WTC11 (cell line): ENCODE measurements around the gene RBM47. TPM values are rescaled to one million over a fixed set of nuclear protein-coding genes. Genes with fewer than 3 reads are reported as not detected.

Source experiments
- ATAC-seq: fragments of 200-7000 bp; cut with Tn5 transposase; 2 replicates; pipeline ENCODE4 v1.10.0; 2021; ENCODE audit warnings: mild to moderate bottlenecking, moderate library complexity
- CTCF ChIA-PET: fragments of 300-600 bp; sonication (Branson Sonifier 250); formaldehyde crosslinking; loops from one replicate; lab custom pipeline; 2021; ENCODE audit warnings: antibody characterized with exemption; lab: Charles Lee
- POLR2A ChIA-PET: fragments of 350-600 bp; sonication (Branson Sonifier 250); formaldehyde crosslinking; loops from one replicate; lab custom pipeline; 2021; ENCODE audit warnings: antibody characterized with exemption; lab: Charles Lee
- DNase-seq: peaks from one replicate; pipeline ENCODE4 v3.0.0; 2021; ENCODE audit warnings: low spot score
- H3K27ac Mint-ChIP-seq: 2 replicates; pipeline ENCODE4 v1.8.0; 2021; ENCODE audit warnings: mixed read lengths
- H3K27me3 Mint-ChIP-seq: 2 replicates; pipeline ENCODE4 v1.8.0; 2021; ENCODE audit warnings: low read depth, mild to moderate bottlenecking, moderate library complexity, mixed read lengths
- H3K36me3 Mint-ChIP-seq: 2 replicates; pipeline ENCODE4 v1.8.0; 2021; ENCODE audit warnings: mixed read lengths
- H3K4me1 Mint-ChIP-seq: 2 replicates; pipeline ENCODE4 v1.8.0; 2022; ENCODE audit warnings: mixed read lengths
- H3K4me3 Mint-ChIP-seq: 2 replicates; pipeline ENCODE4 v1.8.0; 2021; ENCODE audit warnings: mild to moderate bottlenecking, moderate library complexity, mixed read lengths
- H3K9me3 Mint-ChIP-seq: 2 replicates; pipeline ENCODE4 v1.8.0; 2021; ENCODE audit warnings: mixed read lengths
- E2F4 ChIP-seq: sonication (generic); formaldehyde crosslinking; IDR thresholded peaks from 2 replicates; pipeline ENCODE4 v1.8.1; 2022; ENCODE audit warnings: low read depth, mild to moderate bottlenecking, moderate library complexity, missing genetic modification reagents, borderline replicate concordance
- MYBL2 ChIP-seq: sonication (generic); formaldehyde crosslinking; IDR thresholded peaks from 2 replicates; pipeline ENCODE4 v1.8.1; 2023; ENCODE audit warnings: mild to moderate bottlenecking, moderate library complexity, missing genetic modification reagents
- OVOL2 ChIP-seq: fragments of 250-450 bp; sonication (Bioruptor Pico); IDR thresholded peaks from 2 replicates; pipeline ENCODE4 v1.9.0; 2021; ENCODE audit warnings: mild to moderate bottlenecking, borderline replicate concordance
- PREB ChIP-seq: sonication (generic); formaldehyde crosslinking; IDR thresholded peaks from 2 replicates; pipeline ENCODE4 v1.8.1; 2022; ENCODE audit warnings: mild to moderate bottlenecking, missing genetic modification reagents, moderate library complexity, borderline replicate concordance
- SMAD3 ChIP-seq: sonication (generic); formaldehyde crosslinking; IDR thresholded peaks from 2 replicates; pipeline ENCODE4 v1.8.0; 2022; ENCODE audit warnings: missing genetic modification reagents, mild to moderate bottlenecking, borderline replicate concordance
- SMAD4 ChIP-seq: sonication (generic); formaldehyde crosslinking; IDR thresholded peaks from 2 replicates; pipeline ENCODE4 v1.8.0; 2022; ENCODE audit warnings: mild to moderate bottlenecking, missing genetic modification reagents
- SP1 ChIP-seq: sonication (generic); formaldehyde crosslinking; conservative IDR thresholded peaks from 2 replicates; pipeline ENCODE4 v1.8.1; 2022; ENCODE audit warnings: missing genetic modification reagents
- TCF7 ChIP-seq: sonication (generic); formaldehyde crosslinking; IDR thresholded peaks from 2 replicates; pipeline ENCODE4 v1.8.0; 2022; ENCODE audit warnings: mild to moderate bottlenecking, low read depth, missing genetic modification reagents, moderate library complexity
- TP53 ChIP-seq: sonication (generic); formaldehyde crosslinking; IDR thresholded peaks from 2 replicates; pipeline ENCODE4 v1.8.1; 2023; ENCODE audit warnings: mild to moderate bottlenecking, missing genetic modification reagents
- ZNF138 ChIP-seq: sonication (generic); formaldehyde crosslinking; conservative IDR thresholded peaks from 2 replicates; pipeline ENCODE4 v1.8.1; 2022; ENCODE audit warnings: mild to moderate bottlenecking, moderate library complexity, missing genetic modification reagents
- ZNF219 ChIP-seq: sonication (generic); formaldehyde crosslinking; IDR thresholded peaks from 2 replicates; pipeline ENCODE4 v1.8.0; 2023; ENCODE audit warnings: missing genetic modification reagents, mild to moderate bottlenecking, borderline replicate concordance
- ZNF281 ChIP-seq: sonication (generic); formaldehyde crosslinking; IDR thresholded peaks from 2 replicates; pipeline ENCODE4 v1.8.0; 2023; ENCODE audit warnings: mild to moderate bottlenecking, missing genetic modification reagents
- ZNF317 ChIP-seq: sonication (generic); formaldehyde crosslinking; IDR thresholded peaks from 2 replicates; pipeline ENCODE4 v1.8.1; 2023; ENCODE audit warnings: low read depth, mild to moderate bottlenecking, moderate library complexity, missing genetic modification reagents, borderline replicate concordance
- ZNF423 ChIP-seq: fragments of 250-450 bp; sonication (Bioruptor Pico); IDR thresholded peaks from 2 replicates; pipeline ENCODE4 v2.1.2; 2022; ENCODE audit warnings: mild to moderate bottlenecking, moderate library complexity
- ZNF671 ChIP-seq: fragments of 250-450 bp; sonication (Bioruptor Pico); IDR thresholded peaks from 2 replicates; pipeline ENCODE4 v1.8.0; 2021; ENCODE audit warnings: mild to moderate bottlenecking
- total RNA-seq: library from RNA; stranded (reverse); gene quantifications from 3 replicates; pipeline ENCODE4 v1.2.3, GENCODE V29; 2021
- TF ChIP-seq, protein P1 (sequence below): fragments of 250-450 bp; sonication (Bioruptor Pico); IDR thresholded peaks from 2 replicates; pipeline ENCODE4 v1.9.0; 2021; ENCODE audit warnings: mild to moderate bottlenecking
- TF ChIP-seq, protein P2 (sequence below): sonication (generic); formaldehyde crosslinking; IDR thresholded peaks from 2 replicates; pipeline ENCODE4 v1.8.0; 2022; ENCODE audit warnings: missing genetic modification reagents

RBM47 gene
- total RNA-seq, 1 experiment from 2014 or later, result 97.9 TPM

- TF ChIP-seq PREB (no peak), E2F4 (CRISPR knock-in tag) (no peak)
- TF ChIP-seq, all 79 proteins: peak for 0
These were observed 215.0 kb downstream of the RBM47 start (continued) for GRCh38 chr4:40414673-40415072.

DNA sequence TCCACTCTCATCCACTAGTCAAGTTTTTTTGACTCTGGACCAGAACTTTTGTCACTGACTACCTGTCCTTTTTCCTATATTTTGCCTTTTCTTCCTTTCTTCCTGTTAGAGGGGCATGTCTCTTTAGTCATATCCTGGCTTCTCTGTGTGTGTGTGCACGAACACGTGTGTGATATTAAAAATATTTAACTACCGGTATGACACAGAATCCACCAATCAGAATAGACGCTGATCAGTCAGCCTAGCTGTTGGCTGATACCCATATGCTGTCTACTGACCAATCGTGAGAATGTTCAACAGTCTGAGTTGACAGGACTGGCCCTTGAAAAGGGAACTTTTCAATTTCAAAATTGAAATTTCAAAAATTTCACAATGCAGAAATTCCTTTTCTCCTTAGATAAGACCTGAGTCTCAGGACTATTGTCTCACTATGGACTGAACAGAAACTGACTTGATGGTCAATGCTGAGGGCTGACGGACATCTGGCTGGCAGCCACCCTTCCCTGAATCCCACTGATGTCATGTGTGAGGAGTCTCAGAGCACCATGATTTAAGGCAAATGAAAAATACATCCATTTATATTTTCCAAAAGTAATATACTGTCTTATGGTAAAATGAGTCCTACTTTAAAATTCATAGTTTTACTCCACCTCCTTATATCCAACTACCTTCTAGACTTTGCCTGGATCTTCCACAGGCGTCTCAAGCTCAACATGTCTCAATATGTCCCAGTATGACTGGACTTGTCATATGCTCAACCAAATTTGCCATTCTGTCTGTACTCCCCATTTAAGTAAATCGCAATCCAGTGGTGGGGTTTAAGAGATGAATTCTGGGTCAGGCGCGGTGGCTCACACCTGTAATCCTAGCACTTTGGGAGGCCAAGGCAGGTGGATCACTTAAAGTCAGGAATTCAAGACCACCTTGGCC lies 216.5 kb downstream of the RBM47 start:
- POLR2A ChIA-PET, result no interaction called here
- Mint-ChIP-seq H3K4me1 (no peaks in the 10 kb centered on the region), H3K4me3 (no peak overlapping the region), H3K9me3 (peaks cover 2% of the 10 kb centered on the region), H3K27ac (no peak overlapping the region), H3K27me3 (no peaks in the 10 kb centered on the region), H3K36me3 (no peaks in the 10 kb centered on the region)
- CTCF ChIA-PET, result interaction anchor here (2.2 kb wide), 1 partner anchor 96 kb away, joined by 6 read pairs; no protein-coding TSS in a partner anchor
- ATAC-seq (no peak), DNase-seq (no peak)
- TF ChIP-seq ZNF671 (CRISPR knock-in tag) (no peak), ZNF281 (CRISPR knock-in tag) (no peak), SMAD3 (CRISPR knock-in tag) (no peak), ZNF317 (CRISPR knock-in tag) (no peak), OVOL2 (CRISPR knock-in tag) (no peak), SP1 (CRISPR knock-in tag) (no peak), ZNF138 (no peak), ZNF219 (CRISPR knock-in tag) (no peak), SMAD4 (no peak), TCF7 (CRISPR knock-in tag) (no peak), ZNF423 (no peak), MYBL2 (no peak), TP53 (CRISPR knock-in tag) (no peak)
- TF ChIP-seq, protein P1, sequence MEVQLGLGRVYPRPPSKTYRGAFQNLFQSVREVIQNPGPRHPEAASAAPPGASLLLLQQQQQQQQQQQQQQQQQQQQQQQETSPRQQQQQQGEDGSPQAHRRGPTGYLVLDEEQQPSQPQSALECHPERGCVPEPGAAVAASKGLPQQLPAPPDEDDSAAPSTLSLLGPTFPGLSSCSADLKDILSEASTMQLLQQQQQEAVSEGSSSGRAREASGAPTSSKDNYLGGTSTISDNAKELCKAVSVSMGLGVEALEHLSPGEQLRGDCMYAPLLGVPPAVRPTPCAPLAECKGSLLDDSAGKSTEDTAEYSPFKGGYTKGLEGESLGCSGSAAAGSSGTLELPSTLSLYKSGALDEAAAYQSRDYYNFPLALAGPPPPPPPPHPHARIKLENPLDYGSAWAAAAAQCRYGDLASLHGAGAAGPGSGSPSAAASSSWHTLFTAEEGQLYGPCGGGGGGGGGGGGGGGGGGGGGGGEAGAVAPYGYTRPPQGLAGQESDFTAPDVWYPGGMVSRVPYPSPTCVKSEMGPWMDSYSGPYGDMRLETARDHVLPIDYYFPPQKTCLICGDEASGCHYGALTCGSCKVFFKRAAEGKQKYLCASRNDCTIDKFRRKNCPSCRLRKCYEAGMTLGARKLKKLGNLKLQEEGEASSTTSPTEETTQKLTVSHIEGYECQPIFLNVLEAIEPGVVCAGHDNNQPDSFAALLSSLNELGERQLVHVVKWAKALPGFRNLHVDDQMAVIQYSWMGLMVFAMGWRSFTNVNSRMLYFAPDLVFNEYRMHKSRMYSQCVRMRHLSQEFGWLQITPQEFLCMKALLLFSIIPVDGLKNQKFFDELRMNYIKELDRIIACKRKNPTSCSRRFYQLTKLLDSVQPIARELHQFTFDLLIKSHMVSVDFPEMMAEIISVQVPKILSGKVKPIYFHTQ (CRISPR knock-in tag), result no peak
- TF ChIP-seq, protein P2, sequence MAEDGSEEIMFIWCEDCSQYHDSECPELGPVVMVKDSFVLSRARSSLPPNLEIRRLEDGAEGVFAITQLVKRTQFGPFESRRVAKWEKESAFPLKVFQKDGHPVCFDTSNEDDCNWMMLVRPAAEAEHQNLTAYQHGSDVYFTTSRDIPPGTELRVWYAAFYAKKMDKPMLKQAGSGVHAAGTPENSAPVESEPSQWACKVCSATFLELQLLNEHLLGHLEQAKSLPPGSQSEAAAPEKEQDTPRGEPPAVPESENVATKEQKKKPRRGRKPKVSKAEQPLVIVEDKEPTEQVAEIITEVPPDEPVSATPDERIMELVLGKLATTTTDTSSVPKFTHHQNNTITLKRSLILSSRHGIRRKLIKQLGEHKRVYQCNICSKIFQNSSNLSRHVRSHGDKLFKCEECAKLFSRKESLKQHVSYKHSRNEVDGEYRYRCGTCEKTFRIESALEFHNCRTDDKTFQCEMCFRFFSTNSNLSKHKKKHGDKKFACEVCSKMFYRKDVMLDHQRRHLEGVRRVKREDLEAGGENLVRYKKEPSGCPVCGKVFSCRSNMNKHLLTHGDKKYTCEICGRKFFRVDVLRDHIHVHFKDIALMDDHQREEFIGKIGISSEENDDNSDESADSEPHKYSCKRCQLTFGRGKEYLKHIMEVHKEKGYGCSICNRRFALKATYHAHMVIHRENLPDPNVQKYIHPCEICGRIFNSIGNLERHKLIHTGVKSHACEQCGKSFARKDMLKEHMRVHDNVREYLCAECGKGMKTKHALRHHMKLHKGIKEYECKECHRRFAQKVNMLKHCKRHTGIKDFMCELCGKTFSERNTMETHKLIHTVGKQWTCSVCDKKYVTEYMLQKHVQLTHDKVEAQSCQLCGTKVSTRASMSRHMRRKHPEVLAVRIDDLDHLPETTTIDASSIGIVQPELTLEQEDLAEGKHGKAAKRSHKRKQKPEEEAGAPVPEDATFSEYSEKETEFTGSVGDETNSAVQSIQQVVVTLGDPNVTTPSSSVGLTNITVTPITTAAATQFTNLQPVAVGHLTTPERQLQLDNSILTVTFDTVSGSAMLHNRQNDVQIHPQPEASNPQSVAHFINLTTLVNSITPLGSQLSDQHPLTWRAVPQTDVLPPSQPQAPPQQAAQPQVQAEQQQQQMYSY (CRISPR knock-in tag), result no peak
